Hematopoietic multipotent progenitor cell treated with erythropoietin and hydrocortisone succinate and interleukin-3 and kit ligand, for 4 days (in vitro differentiated cells): Measurements from ENCODE around the gene GSTM5.
A peak's percentile ranks its signal among the peaks of the same experiment; 100 is the strongest.
"Not testable (repeated sequence)": the region's sequence is repeated elsewhere in the genome, so short reads cannot be mapped to it uniquely, and the experiment has no call there.

Experiments
- DNase-seq: peaks from one replicate; pipeline ENCODE4 v3.0.0-alpha.2; 2015

The GSTM5 gene

GRCh38 chr1:109711593-109712320, at the start of gene GSTM5:
TSS of gene GSTM5 (plus strand) at chr1:109712251. CDS start at chr1:109712313, 62 bp downstream.
- peak; percentile 10 for DNase-seq

GRCh38 chr1:109664671-109665070, 47.4 kb upstream of the GSTM5 start:
- no peak for DNase-seq

GRCh38 chr1:109667452-109668122, 44.5 kb upstream of the GSTM5 start, which contains the start of gene GSTM2:
TSS of gene GSTM2 (plus strand) at chr1:109668057. CDS start at chr1:109668116, 59 bp downstream.
- peak; percentile 96 for DNase-seq

- no peak for DNase-seq
Observed at GRCh38 chr1:109668123-109668775, 43.8 kb upstream of the GSTM5 start.

GRCh38 chr1:109669246-109669948, 42.7 kb upstream of the GSTM5 start:
- peak; percentile 48 for DNase-seq

- not testable (repeated sequence) for DNase-seq
Observed at GRCh38 chr1:109669949-109670302, 42.1 kb upstream of the GSTM5 start.

GRCh38 chr1:109671067-109671466, 41.0 kb upstream of the GSTM5 start:
- DNase-seq, result no peak

- not testable (repeated sequence) for DNase-seq
Observed at GRCh38 chr1:109673861-109674260, 38.2 kb upstream of the GSTM5 start.

- not testable (repeated sequence) for DNase-seq
Observed at GRCh38 chr1:109676683-109677381, 35.2 kb upstream of the GSTM5 start.

GRCh38 chr1:109677459-109677858, 34.6 kb upstream of the GSTM5 start:
- no peak for DNase-seq

GRCh38 chr1:109678637-109679036, 33.4 kb upstream of the GSTM5 start:
- not testable (repeated sequence) for DNase-seq

GRCh38 chr1:109684777-109685176, 27.3 kb upstream of the GSTM5 start:
- not testable (repeated sequence) for DNase-seq

GRCh38 chr1:109685399-109685798, 26.7 kb upstream of the GSTM5 start:
- not testable (repeated sequence) for DNase-seq

- not testable (repeated sequence) for DNase-seq
Observed at GRCh38 chr1:109685890-109686289, 26.2 kb upstream of the GSTM5 start.

GRCh38 chr1:109687109-109687508, 24.9 kb upstream of the GSTM5 start:
- DNase-seq, result not testable (repeated sequence)

- DNase-seq, result no peak
Observed at GRCh38 chr1:109687641-109688499, 24.2 kb upstream of the GSTM5 start, which contains the start of gene GSTM1. TSS of gene GSTM1 (plus strand) at chr1:109687817. CDS start at chr1:109687874, 57 bp downstream.

GRCh38 chr1:109689844-109690405, 22.1 kb upstream of the GSTM5 start:
- DNase-seq, result no peak

- no peak for DNase-seq
Observed at GRCh38 chr1:109691759-109692158, 20.3 kb upstream of the GSTM5 start.

- not testable (repeated sequence) for DNase-seq
Observed at GRCh38 chr1:109694400-109694799, 17.7 kb upstream of the GSTM5 start.

- not testable (repeated sequence) for DNase-seq
Observed at GRCh38 chr1:109695138-109695537, 16.9 kb upstream of the GSTM5 start.

- DNase-seq, result no peak
Observed at GRCh38 chr1:109697066-109697465, 15.0 kb upstream of the GSTM5 start.
